ENCODE results near the gene AGR3.

Gene AGR3

GRCh38 chr7:16841681-16842080, 40.1 kb downstream of the AGR3 start:
- H3K79me2 ChIP-seq (ENCODE audit: insufficient read depth, low read length): no peaks in the 10 kb centered on the region
- H3K9me2 ChIP-seq (replicated peaks; ENCODE audit: insufficient read depth, low read length): no peaks in the 10 kb centered on the region
- H2AFZ ChIP-seq (ENCODE audit: low read depth, low read length, severe bottlenecking): no peak overlapping the region
- no peak overlapping the region for H3K9ac ChIP-seq (ENCODE audit: low read length)
- H4K20me1 ChIP-seq (ENCODE audit: low read depth, low read length): no peaks in the 10 kb centered on the region
- H3K27ac ChIP-seq (ENCODE audit: low read depth, low read length): no peak overlapping the region
- no peak for TF ChIP-seq CTCF (IDR thresholded peaks at IDR 0.05; ENCODE audit: insufficient read depth, low read length, poor library complexity, severe bottlenecking)
- no peak for TF ChIP-seq EZH2phosphoT487 (conservative IDR thresholded peaks at IDR 0.05; ENCODE audit: low read length)
- H3F3A ChIP-seq (ENCODE audit: insufficient read depth): no peaks in the 10 kb centered on the region
- no peaks in the 10 kb centered on the region for H3K36me3 ChIP-seq (ENCODE audit: low read length)
- H3K27me3 ChIP-seq (ENCODE audit: low read length): no peaks in the 10 kb centered on the region
- no peak overlapping the region for H3K4me2 ChIP-seq (ENCODE audit: low read depth, low read length, poor library complexity, severe bottlenecking)
- no peak overlapping the region for H3K4me3 ChIP-seq (ENCODE audit: insufficient read depth, low read length, poor library complexity, severe bottlenecking)
- no peaks in the 10 kb centered on the region for H3K9me3 ChIP-seq (ENCODE audit: insufficient read depth, low read length)

GRCh38 chr7:16840094-16840493, 41.7 kb downstream of the AGR3 start:
- Histone ChIP-seq H3K9me3 (ENCODE audit: insufficient read depth, low read length) (no peaks in the 10 kb centered on the region), H3K79me2 (ENCODE audit: insufficient read depth, low read length) (no peaks in the 10 kb centered on the region), H3K4me2 (ENCODE audit: low read depth, low read length, poor library complexity, severe bottlenecking) (no peak overlapping the region), H3K27ac (ENCODE audit: low read depth, low read length) (no peak overlapping the region), H4K20me1 (ENCODE audit: low read depth, low read length) (no peaks in the 10 kb centered on the region), H3K36me3 (ENCODE audit: low read length) (no peaks in the 10 kb centered on the region), H3K9ac (ENCODE audit: low read length) (no peak overlapping the region), H2AFZ (ENCODE audit: low read depth, low read length, severe bottlenecking) (no peak overlapping the region), H3K4me3 (ENCODE audit: insufficient read depth, low read length, poor library complexity, severe bottlenecking) (no peak overlapping the region), H3K9me2 (replicated peaks; ENCODE audit: insufficient read depth, low read length) (no peaks in the 10 kb centered on the region), H3F3A (ENCODE audit: insufficient read depth) (no peaks in the 10 kb centered on the region), H3K27me3 (ENCODE audit: low read length) (no peaks in the 10 kb centered on the region)
- TF ChIP-seq EZH2phosphoT487 (conservative IDR thresholded peaks at IDR 0.05; ENCODE audit: low read length): no peak
- TF ChIP-seq CTCF (IDR thresholded peaks at IDR 0.05; ENCODE audit: insufficient read depth, low read length, poor library complexity, severe bottlenecking): no peak

GRCh38 chr7:16839646-16840045, 42.1 kb downstream of the AGR3 start:
- Histone ChIP-seq H3K27ac (ENCODE audit: low read depth, low read length) (no peak overlapping the region), H3K79me2 (ENCODE audit: insufficient read depth, low read length) (no peaks in the 10 kb centered on the region), H3K9ac (ENCODE audit: low read length) (no peak overlapping the region), H3K4me3 (ENCODE audit: insufficient read depth, low read length, poor library complexity, severe bottlenecking) (no peak overlapping the region), H3K4me2 (ENCODE audit: low read depth, low read length, poor library complexity, severe bottlenecking) (no peak overlapping the region), H3F3A (ENCODE audit: insufficient read depth) (no peaks in the 10 kb centered on the region), H2AFZ (ENCODE audit: low read depth, low read length, severe bottlenecking) (no peak overlapping the region), H3K9me3 (ENCODE audit: insufficient read depth, low read length) (no peaks in the 10 kb centered on the region), H3K36me3 (ENCODE audit: low read length) (no peaks in the 10 kb centered on the region), H4K20me1 (ENCODE audit: low read depth, low read length) (no peaks in the 10 kb centered on the region), H3K27me3 (ENCODE audit: low read length) (no peaks in the 10 kb centered on the region), H3K9me2 (replicated peaks; ENCODE audit: insufficient read depth, low read length) (no peaks in the 10 kb centered on the region)
- TF ChIP-seq CTCF (IDR thresholded peaks at IDR 0.05; ENCODE audit: insufficient read depth, low read length, poor library complexity, severe bottlenecking) (no peak), EZH2phosphoT487 (conservative IDR thresholded peaks at IDR 0.05; ENCODE audit: low read length) (no peak)

Data from SU-DHL-6 (cell line).